GM12872 (cell line): Measurements from ENCODE around the gene GNAO1.

ENCODE experiments used
- CTCF ChIP-seq: IDR thresholded peaks from 3 replicates; pipeline ENCODE4 v1.5.1; 2011; ENCODE audit warnings: low read depth, mild to moderate bottlenecking, low read length, moderate library complexity; ENCODE audit not compliant: insufficient read depth

Gene GNAO1

GRCh38 chr16:56211435-56211981 lies 20.2 kb downstream of the GNAO1 start:
- no peak for TF ChIP-seq CTCF

- no peak for TF ChIP-seq CTCF
Observed at GRCh38 chr16:56212144-56212543, 20.9 kb downstream of the GNAO1 start.

DNA sequence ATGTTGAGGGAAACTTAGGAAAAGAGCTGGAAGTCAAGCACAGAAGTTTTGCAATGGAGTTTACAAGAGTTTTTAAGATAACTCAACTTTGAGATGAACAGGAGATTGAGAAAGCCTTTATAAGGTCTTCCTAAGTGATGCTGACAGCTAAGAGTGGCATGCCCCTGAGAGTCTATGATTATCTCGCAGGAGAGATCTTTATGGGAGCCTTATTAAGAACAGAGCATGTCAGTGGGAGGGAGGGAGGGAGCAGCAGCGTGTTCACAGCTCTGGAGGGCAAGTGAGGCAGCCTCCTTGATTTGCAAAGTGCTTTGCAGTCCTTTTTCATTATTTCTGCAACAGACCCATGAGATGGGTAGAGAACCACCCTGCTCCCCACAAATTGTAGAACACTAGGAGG lies 30.7 kb downstream of the GNAO1 start:
- no peak for TF ChIP-seq CTCF

- no peak for TF ChIP-seq CTCF
Observed at GRCh38 chr16:56222474-56222997, 31.2 kb downstream of the GNAO1 start.

DNA sequence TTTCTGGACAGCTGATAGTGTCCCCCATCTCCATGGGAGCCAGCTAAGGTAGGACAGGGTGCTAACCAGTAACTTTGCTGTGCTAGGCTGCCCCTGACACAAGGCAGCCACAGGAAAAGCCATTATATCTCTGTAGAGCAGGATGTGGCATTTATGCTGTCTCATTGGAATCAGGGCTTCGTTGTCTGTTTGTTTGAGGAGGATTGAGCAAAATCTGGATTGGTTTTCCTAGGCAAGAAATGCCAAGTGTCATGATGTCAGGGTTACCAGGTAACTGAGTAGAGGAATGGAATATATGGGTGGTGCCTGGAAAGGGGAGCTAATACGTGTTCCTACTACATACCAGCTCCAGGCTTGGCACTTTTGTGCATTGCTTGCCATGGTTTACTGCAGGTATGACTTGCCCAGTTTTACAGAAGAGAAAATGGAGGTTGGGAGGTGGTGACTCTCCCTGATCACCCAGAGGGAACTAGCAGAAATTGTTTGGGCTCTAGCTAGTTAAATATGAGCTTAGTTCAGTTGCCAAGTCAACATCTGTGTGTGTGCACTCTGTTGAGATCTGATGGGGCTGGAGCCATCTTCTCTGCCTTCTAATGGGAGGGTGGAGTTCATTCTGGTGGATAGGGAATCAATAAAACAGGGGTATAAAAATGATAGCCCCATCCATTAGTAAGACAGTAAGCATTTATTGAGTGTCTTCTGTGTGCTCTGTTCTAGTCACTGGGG lies 33.9 kb downstream of the GNAO1 start:
- TF ChIP-seq CTCF, result no peak

DNA sequence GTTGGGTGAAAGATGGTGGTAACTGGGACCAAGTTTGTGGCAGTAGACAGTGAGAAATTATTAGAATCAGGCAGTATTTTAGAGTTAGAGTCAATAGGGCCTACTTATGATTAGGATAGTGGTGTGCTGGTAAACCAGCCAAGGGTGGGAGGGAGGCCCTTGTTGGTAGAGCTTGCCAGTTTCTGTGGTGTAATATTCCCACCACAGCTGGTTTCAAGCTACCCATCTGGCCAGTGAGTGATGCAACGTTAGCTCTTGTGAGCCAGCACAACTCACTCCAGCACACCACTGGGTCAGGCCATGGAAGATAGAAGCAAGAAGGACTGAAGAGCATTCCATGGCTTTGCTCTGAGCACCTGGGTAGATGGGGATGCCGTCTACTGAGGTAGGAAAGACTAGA lies 34.9 kb downstream of the GNAO1 start:
- no peak for TF ChIP-seq CTCF

DNA sequence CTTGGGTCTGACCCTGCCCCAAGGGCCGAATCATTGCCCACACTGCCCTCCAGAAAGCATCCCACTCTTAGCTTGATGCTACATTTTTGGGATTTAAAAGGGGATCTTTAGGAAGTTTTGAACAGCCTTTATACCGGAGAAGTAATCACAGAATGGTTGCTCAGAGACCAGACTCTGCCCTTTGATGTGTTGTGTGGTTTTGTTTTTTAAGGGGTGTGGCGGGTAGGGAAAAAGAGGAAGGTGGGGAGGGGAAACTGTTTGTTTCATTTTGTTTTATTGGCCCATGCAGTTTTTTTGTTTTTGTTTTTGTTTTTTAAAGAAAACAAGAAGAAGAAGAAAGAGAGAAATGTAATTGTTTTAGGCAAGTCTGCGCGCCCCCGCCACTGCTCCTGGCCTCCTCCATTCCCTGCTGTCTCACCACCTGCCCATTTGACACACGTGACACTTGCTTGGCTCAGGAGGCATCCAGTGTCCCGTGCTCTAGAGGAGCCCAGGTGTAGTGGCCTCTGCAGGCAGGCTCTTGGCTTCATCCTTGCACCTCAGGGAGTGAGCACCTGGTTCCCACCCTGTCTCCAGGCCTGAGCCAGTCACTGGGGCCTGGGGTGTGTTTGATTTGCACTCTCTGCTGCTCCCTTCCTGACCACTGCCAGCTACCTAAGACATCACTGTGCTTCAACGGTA lies 35.7 kb downstream of the GNAO1 start:
- TF ChIP-seq CTCF, result no peak
